K562 (cell line): ENCODE data around the gene HPCA. TPM values are rescaled to one million over a fixed set of nuclear protein-coding genes. Genes with fewer than 3 reads are reported as not detected.

Source experiments
- CTCF ChIP-seq, 3 experiments: IDR thresholded peaks in 2 of 3; conservative IDR thresholded peaks in 1 of 3; 2 replicates each; pipeline ENCODE4 v1.5.1; 2011 to 2012; ENCODE audit warnings: low read length in 3 of 3, mild to moderate bottlenecking in 3 of 3, control low read depth in 2 of 3, improper control_type of control experiment in 1 of 3, inconsistent platforms in 1 of 3, low read depth in 1 of 3, mixed read lengths in 1 of 3, moderate library complexity in 1 of 3; ENCODE audit not compliant: insufficient read depth in 2 of 3
- ESRRB ChIP-seq: fragments of 250-450 bp; sonication (Bioruptor Pico); IDR thresholded peaks from 2 replicates; pipeline ENCODE4 v1.5.0; 2020; ENCODE audit warnings: mild to moderate bottlenecking, moderate library complexity, borderline replicate concordance
- ILF3 ChIP-seq: fragments of 450-650 bp; IDR thresholded peaks from 2 replicates; pipeline ENCODE4 v1.6.1; 2018; ENCODE audit warnings: antibody characterized with exemption, mild to moderate bottlenecking, moderate library complexity, borderline replicate concordance
- KDM1A ChIP-seq, 2 experiments: fragments of 450-650 bp; IDR thresholded peaks; 2 replicates each; pipeline ENCODE4 v1.6.1; 2016; ENCODE audit warnings: mild to moderate bottlenecking in 2 of 2
- MTF1 ChIP-seq: fragments of 250-450 bp; sonication (Bioruptor Pico); IDR thresholded peaks from 2 replicates; pipeline ENCODE4 v1.9.0; 2021; ENCODE audit warnings: moderate library complexity, mild to moderate bottlenecking, inconsistent platforms, borderline replicate concordance
- NFE2 ChIP-seq: IDR thresholded peaks from 2 replicates; pipeline ENCODE4 v1.6.1; 2014; ENCODE audit warnings: antibody characterized with exemption, low read depth
- POLR2A ChIP-seq: fragments of 450-650 bp; conservative IDR thresholded peaks from 2 replicates; pipeline ENCODE4 v1.6.1; 2016
- PTTG1 ChIP-seq: fragments of 450-650 bp; IDR thresholded peaks from 2 replicates; pipeline ENCODE4 v1.6.1; 2016; ENCODE audit warnings: low read depth, mild to moderate bottlenecking, missing genetic modification characterization, missing compliant biosample characterization
- RBBP5 ChIP-seq: fragments of 200-600 bp; sonication (generic); IDR thresholded peaks from 2 replicates; pipeline ENCODE4 v1.6.1; 2012; ENCODE audit warnings: borderline replicate concordance, mild to moderate bottlenecking, low read length, control low read depth, inconsistent platforms; ENCODE audit not compliant: insufficient read depth, poor library complexity, severe bottlenecking
- RFX5 ChIP-seq: IDR thresholded peaks from 2 replicates; pipeline ENCODE4 v1.6.1; 2011; ENCODE audit warnings: low read depth, mild to moderate bottlenecking, improper control_type of control experiment, low read length
- RFX7 ChIP-seq: fragments of 250-450 bp; sonication (Bioruptor Pico); IDR thresholded peaks from 2 replicates; pipeline ENCODE4 v1.5.1; 2021; ENCODE audit warnings: mild to moderate bottlenecking
- SIN3A ChIP-seq, 2 experiments: fragments of 150-350 bp in 1 of 2; IDR thresholded peaks; 2 replicates each; pipeline ENCODE4 v1.6.1; 2011 to 2016; ENCODE audit warnings: borderline replicate concordance in 2 of 2, low read depth in 2 of 2, low read length in 2 of 2, mild to moderate bottlenecking in 2 of 2, moderate library complexity in 2 of 2; ENCODE audit not compliant: control insufficient read depth in 1 of 2
- SMAD1 ChIP-seq: fragments of 150-350 bp; IDR thresholded peaks from 2 replicates; pipeline ENCODE4 v1.6.1; 2014; ENCODE audit warnings: low read length, low read depth; ENCODE audit not compliant: partially characterized antibody
- SMAD4 ChIP-seq: fragments of 250-450 bp; sonication (Bioruptor Pico); conservative IDR thresholded peaks from 2 replicates; pipeline ENCODE4 v1.8.0; 2021; ENCODE audit warnings: inconsistent platforms, mild to moderate bottlenecking, moderate library complexity
- SNIP1 ChIP-seq: fragments of 450-650 bp; IDR thresholded peaks from 2 replicates; pipeline ENCODE4 v1.7.1; 2017; ENCODE audit warnings: low read depth, mild to moderate bottlenecking
- TARDBP ChIP-seq: fragments of 450-650 bp; IDR thresholded peaks from 2 replicates; pipeline ENCODE4 v1.6.1; 2016
- THRA ChIP-seq: fragments of 450-650 bp; IDR thresholded peaks from 2 replicates; pipeline ENCODE4 v1.6.1; 2017; ENCODE audit warnings: mild to moderate bottlenecking, moderate library complexity
- THRAP3 ChIP-seq: fragments of 450-650 bp; IDR thresholded peaks from 2 replicates; pipeline ENCODE4 v1.6.1; 2016; ENCODE audit warnings: mild to moderate bottlenecking, inconsistent platforms, borderline replicate concordance
- THRB ChIP-seq: fragments of 450-650 bp; formaldehyde crosslinking; conservative IDR thresholded peaks from 2 replicates; pipeline ENCODE4 v1.4.0; 2022; ENCODE audit warnings: mild to moderate bottlenecking, missing genetic modification characterization
- ZBTB49 ChIP-seq: sonication (generic); formaldehyde crosslinking; IDR thresholded peaks from 2 replicates; pipeline ENCODE4 v1.8.0; 2022; ENCODE audit warnings: missing genetic modification reagents, mild to moderate bottlenecking, borderline replicate concordance
- ZNF699 ChIP-seq: fragments of 250-450 bp; sonication (Bioruptor Pico); IDR thresholded peaks from 2 replicates; pipeline ENCODE4 v1.8.0; 2021; ENCODE audit warnings: mild to moderate bottlenecking, moderate library complexity; ENCODE audit not compliant: insufficient replicate concordance
- polyA plus RNA-seq, 8 experiments: library from polyadenylated mRNA; depleted of rRNA in 4 of 8; stranded (reverse) in 5 of 8; unstranded in 3 of 8; fragments of >200 nt; fragmentation: Nextera tagmentation in 2 of 8; fragmentation: Illumina TruSeq in 1 of 8; extraction: Ambion mirVana in 2 of 8; extraction: Trizol in 1 of 8; gene quantifications; 2 replicates each; pipeline versions ENCODE4 v1.2.1 to v1.2.3, GENCODE V29; 2011 to 2014; ENCODE audit warnings: inconsistent platforms in 1 of 8, missing spikeins in 1 of 8
- total RNA-seq, 7 experiments: library from RNA; depleted of rRNA in 6 of 7; stranded (reverse); fragments of >200 nt in 6 of 7; fragmentation: Illumina TruSeq in 2 of 7; extraction: Trizol in 2 of 7; gene quantifications; 2 replicates each; pipeline versions ENCODE4 v1.2.1 to v1.2.3, GENCODE V29; 2011 to 2021; ENCODE audit warnings: low replicate concordance in 1 of 7

The HPCA gene
- total and polyA plus RNA-seq, 9 of the 15 experiments (the other 6 are each of a cell fraction or from before 2014, with no cell fraction given) = not detected

GRCh38 chr1:32876341-32877210, 9.7 kb upstream of the HPCA start (continued):
- TF ChIP-seq SMAD1 = no peak
- TF ChIP-seq ESRRB (CRISPR knock-in tag) = no peak
- TF ChIP-seq RBBP5 = no peak
- TF ChIP-seq SNIP1 = no peak
- peak; percentile 58; the same call in 1 of the 2 replicates for TF ChIP-seq TARDBP
- no peak for TF ChIP-seq PTTG1
- TF ChIP-seq MTF1 (CRISPR knock-in tag) = no peak
- no peak for TF ChIP-seq THRB (CRISPR knock-in tag)
- no peak for TF ChIP-seq ZBTB49 (CRISPR knock-in tag)
- no peak for TF ChIP-seq POLR2A
- no peak for TF ChIP-seq SIN3A (IDR thresholded peaks at IDR 0.05; ENCODE audit: borderline replicate concordance in 2 of 2, control insufficient read depth in 1 of 2, low read depth in 2 of 2, low read length in 2 of 2)
- no peak for TF ChIP-seq SMAD4 (CRISPR knock-in tag)
- TF ChIP-seq RFX5 = no peak
- no peak for TF ChIP-seq THRA
- no peak for TF ChIP-seq KDM1A (IDR thresholded peaks at IDR 0.05)
- no peak for TF ChIP-seq RFX7 (CRISPR knock-in tag)
- no peak for TF ChIP-seq THRAP3
- TF ChIP-seq ILF3 = no peak
- TF ChIP-seq NFE2 = no peak
- peak; percentile 86 to 99 (median 90) for TF ChIP-seq CTCF (IDR thresholded peaks at IDR 0.05 in 2 of 3, conservative IDR thresholded peaks at IDR 0.05 in 1 of 3; ENCODE audit: insufficient read depth in 2 of 3, low read depth in 1 of 3, low read length in 3 of 3)
- no peak for TF ChIP-seq ZNF699 (CRISPR knock-in tag)
